GM19452 (cell line): ENCODE measurements around the gene HS3ST3B1.

ENCODE experiments used
- ATAC-seq: cut with Tn5 transposase; IDR thresholded peaks from one replicate; pipeline ENCODE4 v1.9.1; 2021; ENCODE audit not compliant: unreplicated experiment

HS3ST3B1 gene

DNA sequence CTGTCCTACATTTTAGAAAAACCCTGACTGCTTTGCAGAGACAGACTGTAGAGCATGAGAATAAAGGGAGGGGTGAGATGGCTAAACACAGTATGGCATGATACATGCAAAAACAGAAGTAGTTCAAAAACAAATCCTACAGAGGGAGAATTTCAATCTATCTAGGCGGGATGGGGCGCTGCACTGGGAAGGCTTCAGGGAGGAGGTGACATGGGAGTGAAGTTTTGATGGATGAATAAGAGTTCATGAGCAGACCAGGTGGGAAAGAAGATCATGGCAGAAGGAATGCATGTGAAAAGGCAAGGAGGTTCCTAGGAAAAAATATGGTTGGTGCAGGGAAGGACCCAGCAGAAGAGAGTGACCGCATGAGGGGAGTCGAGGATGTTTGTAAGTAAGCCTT, 19.2 kb downstream of the HS3ST3B1 start:
- ATAC-seq, result no peak

DNA sequence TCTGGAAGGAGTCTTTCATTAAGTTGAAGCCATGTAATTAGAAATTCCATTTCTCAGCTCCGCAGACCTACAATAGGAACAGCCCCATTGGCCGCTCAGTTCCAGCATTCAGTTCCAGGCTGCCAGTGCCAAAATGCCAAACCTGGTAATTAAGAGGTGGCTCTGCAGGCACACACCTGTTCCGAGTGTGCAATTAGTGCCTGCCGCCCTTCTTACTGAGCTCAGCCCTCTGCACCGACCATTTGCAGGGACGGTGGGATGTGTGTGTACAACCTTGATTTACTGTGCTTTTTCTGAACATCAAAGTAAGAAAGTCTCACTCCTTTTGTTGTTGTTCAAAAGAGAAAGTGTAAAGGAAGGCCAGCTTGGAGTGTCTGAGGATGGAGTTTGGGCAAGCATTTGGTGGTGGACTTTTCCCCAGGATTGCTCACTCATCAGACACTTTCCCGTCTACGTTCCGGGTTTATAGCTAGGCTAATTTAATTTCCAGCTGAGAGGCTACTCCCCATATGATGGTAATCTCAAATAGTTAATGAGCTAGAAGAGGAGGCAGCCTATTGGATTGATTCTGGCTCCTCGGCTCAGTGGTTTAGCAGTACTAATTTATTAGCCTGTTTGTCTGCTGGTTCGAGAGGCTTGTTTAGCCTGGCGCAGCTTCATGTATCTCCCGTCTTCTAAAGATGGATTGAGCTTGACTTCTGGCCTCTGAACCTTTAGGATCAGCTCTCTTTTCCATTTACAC, 20.0 kb downstream of the HS3ST3B1 start:
- ATAC-seq, result no peak

DNA sequence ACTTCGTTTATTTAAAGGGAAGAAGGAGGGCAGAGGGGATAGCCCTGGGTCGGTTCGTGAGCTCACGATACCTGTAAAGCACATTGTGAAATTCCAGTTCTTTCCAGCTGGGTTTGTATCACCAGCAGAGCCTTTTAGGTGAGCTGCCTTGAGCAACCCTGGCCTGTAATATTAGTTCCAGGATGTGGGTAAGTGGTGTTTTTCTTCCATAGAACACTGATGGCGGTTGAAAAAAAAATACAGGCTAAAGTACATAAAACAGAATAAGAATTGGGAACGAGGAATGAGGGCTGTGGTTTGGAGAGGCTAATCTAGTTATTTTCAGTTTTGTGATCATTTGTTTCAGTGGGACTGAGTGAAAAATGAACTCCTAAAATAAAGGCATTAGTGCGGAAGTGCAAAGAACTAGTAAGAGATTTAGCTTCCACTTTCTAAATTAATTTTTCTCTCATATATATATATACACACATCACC, 20.6 kb downstream of the HS3ST3B1 start:
- ATAC-seq, result no peak

DNA sequence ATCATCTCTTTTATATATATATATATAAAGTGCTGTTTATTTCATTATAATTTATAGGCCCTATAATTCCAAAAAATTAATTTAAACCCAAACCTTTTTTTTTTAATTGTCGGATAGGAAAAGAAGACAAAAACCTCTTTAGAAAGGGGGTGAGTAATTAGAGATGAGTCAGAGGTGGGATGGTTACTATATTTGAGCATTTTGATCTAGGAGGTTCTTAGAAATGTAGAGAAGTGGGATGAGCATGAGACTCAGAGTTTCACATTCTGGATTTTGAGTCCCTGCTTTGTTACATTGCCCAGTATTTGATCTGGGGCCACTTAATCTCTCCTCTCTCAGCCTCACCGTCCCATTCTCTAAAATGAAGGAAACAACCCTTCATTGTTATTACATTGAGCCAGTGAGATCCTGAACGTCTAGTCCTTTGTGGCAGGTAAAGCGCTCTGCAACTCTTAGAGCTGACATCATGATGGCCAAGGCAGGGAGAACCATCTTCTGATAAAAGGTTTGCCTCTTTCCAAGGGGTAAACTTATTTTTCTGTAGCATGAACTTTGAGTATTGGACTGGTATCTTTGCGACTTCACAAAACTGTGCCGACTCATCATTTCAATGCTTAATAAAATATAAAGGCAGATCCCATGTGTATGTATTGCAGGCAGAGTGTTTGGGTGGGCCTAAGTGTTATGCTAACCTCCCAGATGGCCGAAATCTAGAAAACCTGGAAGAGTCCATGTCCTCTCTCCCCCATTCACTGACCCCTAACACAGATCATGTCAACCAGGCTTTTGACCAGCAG, 21.3 kb downstream of the HS3ST3B1 start:
- ATAC-seq, result no peak

DNA sequence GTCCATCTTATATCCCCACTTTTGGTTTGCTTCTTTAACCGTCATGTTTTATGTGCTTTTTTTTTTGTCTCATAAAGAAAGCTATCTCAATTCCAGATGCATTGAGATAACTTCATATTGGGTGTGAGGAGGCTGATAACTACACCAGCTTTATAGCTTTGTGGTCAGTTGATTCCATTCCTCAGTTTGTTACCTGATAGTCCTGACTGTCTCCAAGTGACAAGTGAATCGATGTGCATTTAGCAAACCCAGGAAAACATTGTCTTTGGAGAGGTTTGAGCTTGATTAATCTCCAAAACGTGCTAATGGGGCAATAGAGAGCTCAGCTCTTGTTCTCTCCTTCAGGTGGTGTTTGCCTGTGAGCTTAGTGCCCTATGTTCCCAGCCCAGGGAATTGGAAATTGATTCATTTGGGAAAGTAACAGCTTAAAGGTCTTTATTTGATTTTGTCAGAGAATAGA, 22.7 kb downstream of the HS3ST3B1 start:
- ATAC-seq, result no peak

DNA sequence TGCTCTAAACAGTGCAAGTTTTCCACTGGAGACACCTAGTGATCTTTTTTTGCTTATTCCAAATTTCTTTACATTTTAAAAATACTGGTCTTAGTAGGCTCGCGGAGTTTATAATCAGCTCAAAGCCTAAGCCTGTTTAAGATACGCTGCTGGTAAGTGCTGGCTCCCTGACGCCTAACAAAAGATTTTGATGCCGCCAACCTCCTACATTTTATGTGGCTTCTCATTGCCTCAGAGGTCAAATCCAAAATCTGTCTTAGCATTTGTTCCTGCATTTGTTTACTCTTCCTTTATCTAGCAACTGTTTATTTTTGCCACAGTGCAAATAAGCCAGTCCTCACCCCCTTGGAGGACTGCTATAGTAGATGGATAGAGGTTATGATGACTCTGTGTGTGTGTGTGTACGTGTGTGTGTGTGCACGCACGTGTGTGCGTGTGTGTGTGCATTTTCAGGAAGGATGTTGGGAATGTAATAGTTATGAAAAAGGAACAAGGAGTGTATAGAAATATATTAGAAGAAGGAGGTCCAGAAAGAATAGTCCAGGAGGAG, 24.8 kb downstream of the HS3ST3B1 start:
- ATAC-seq, result no peak

DNA sequence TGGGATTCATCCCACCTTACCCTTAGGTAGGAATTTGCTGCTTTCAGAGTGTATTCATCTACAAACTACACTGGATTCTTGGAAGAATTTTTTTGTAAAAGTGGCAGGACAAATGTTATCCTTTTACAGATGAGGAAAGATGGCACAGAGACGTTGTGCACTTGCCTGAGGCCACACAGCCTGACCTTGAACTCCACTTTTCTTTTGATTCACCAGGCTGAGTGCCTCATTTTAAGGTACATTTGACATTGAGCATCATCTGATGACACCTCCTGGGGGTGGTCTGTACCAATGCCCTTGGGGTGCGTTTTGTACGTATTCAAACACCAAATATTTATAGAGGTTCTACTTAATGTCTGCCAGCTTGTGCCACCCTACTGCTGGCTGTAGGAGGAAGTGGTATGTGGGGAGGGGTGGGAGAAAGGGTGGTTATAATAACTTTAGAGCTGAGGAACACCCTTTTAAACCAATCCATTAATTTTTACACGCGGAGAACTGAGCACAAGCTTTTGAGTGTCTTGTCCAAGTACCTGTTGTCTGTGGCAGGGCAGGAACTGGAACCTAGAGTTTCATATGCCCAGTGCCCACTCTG, 29.1 kb downstream of the HS3ST3B1 start:
- ATAC-seq, result no peak

DNA sequence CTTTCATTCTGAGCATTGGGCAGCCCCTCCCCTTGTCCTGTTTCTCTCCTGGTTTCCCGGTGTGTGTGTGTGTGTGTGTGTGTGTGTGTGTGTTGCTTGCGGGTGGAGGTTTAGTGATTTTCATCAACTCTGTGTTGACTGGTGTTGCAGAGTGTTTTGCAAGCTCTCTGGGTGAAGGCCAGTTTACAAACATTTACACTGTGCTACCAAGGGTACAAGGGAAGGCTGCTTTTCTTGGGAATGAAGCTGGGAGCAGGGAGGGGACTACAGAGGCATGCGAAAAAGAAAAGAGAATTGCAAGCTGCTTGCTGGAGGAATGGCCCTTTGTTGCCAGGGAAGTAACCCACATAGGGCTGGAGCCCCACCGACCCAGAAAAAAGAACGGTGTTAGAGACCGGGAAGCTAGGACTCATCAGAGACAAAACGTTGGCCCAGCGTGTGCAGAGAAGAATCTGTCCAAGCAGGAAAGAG, 29.6 kb downstream of the HS3ST3B1 start:
- no peak for ATAC-seq

DNA sequence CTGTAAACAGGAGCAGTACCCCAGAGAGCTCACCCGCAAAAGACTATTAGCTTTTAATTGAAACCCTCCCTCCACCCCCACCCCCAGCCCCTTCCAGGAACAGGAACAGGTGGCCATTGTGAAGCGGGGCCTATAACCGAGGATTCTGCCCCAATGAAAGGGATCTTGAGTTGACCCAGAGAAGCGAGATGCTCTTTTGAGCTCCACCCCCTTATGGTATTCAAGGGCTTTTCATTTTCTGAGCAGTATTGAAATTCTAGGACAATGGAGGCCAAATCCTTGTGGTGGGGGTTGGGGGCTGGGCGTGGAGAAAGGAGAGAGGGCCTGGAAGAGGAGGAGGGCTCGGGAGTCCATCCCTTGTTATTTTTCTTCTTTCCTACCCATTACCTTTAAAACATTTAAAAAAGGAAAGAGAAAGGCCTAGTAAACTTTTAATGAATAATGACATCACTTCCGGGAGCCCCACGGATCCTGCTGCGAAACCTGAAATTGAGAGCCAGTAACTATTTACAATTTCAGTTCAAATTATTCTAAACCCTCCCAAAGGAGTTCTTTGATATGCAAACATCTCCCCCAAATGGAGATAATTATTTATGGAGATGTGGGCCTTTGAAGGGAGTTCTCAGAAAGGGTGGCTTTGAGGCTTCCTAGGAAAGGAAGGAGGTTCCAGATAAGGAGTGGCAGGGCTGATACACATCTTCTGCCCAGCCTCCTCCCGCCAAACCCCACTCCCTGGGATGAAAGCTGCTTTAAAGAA, 30.5 kb downstream of the HS3ST3B1 start:
- no peak for ATAC-seq

DNA sequence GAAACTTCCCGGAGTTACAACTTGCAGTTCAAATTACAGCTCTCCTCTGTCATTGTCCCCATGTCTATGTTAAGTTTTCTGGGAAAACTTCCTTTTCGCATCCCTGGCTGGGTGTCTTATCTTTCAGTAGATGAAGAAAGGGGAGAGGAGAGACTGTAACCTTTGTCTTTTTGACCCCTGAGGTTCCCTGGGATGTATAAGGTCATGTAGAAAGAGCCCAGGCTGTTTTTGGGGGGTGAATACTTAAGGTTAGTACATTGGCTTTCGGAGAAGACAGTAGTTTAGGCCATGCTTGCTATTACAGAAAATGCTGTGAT, 31.1 kb downstream of the HS3ST3B1 start:
- no peak for ATAC-seq

DNA sequence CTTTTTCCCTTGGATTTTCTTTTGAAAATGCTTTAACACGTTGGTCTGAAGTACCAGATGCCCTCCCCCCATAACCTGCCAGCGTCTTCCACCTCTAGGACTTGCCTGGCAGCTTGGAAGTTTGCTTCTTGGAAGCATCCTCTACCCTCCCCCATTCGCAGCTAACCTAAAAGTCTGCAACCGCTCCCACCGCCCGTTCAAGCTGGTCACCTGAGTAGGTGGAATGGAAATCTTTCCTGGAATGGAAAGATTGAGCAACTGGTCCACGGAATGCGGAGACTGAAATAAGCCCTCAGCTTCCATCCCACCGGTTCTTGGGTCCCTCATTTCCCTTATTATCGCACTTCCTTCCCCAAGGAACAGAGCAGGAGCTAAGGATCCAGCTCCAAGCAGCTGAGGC, 31.4 kb downstream of the HS3ST3B1 start:
- no peak for ATAC-seq

DNA sequence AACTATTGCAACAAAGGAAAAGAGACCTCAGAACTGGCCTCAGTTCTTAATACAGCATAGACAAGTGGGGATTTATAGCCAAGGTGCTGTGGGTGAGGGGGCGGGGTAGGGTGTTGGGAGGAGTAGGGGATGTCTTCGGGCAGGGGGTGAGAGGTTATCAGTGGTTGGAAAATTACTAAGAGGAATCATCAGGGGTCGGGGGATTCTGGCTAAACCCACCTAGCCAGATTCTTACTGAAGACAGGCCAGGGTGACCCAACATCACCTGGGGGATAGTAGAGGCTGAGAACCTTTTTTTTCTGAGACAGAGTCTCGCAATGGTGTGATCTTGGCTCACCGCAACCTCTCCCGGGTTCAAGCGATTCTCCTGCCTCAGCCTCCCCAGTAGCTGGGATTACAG, 32.6 kb downstream of the HS3ST3B1 start:
- no peak for ATAC-seq

DNA sequence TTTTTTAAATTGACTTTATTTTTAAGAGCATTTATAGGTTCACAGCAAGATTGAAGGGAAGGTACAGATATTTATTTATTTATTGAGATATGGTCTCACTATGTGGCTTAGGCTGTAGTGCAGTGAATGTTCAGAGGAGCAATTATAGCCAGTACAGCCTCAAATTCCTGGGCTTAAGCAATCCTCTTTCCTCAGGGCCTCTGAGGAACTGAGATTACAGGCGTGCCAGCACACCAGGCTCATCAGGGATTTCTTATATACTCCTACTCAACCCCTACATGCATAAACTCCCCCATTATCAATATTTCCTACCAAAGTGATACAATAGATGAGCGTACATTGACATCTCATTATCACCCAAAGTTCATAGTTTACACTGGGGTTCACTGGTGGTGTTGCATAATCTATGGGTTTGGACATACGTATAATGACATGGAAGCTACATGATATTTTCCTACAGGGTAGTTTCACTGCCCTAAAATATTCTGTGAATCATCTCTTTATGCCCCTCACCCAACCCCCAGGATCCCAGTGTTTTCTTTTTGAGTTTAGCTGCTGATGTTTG, 33.5 kb downstream of the HS3ST3B1 start:
- ATAC-seq, result no peak

DNA sequence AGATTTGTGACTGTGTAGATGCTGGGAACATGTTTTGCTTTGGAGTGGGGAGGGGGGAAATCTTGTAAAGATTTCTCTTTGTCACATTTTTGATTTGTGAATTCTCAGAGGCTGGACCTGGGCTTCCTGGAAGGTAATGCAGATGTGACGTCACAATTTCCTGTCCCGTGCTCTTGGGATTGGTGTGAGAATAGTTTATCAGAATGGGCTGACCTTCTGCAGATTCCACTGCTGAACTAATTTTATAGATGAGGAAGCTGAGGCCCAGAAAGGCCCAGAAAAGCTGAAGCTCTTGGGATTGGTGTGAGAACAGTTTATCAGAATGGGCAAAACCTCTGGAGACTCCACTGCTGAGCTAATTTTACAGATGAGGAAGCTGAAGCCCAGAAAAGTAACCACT, 34.0 kb downstream of the HS3ST3B1 start:
- no peak for ATAC-seq

DNA sequence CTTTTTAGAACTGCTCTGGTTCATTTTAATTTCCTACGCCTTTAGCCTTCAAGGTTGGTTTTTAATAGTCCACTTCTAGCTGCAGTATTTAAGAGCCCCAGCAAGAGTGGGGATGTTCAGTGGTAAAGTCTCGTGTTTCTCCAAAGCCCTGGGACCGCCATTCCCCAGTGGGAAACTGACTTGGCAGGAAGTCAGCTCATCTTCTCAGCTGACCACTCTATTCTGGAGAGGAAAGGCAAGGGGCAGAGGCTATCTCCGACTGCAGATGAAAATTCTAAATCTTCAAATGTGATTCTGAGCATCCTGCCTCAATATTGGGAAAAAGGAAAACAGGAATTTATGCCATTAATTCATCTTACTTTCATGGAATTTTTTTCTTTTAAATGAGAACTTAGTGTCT, 35.5 kb downstream of the HS3ST3B1 start:
- no peak for ATAC-seq

DNA sequence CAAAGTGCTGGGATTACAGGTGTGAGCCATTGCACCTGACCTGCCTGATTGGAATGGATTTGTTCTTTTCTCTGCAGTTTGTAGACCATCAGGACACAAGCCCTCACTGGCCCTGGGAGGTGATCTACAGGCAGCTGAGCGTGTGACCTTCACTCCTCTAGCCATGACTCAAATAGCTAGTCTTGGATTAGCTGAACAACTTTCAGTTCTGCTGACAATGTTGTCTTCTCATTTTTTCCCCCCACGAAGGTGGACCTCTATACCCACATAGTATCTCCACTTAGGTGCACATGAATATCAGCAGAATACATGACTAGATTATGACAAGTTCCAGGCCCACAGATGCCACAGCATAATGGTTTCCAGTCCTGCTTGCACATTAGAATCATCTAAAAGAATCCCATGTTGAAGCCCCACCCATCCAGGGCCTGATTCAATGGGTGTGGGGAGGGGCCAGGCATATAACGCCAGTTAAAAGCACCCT, 36.8 kb downstream of the HS3ST3B1 start:
- ATAC-seq, result peak; percentile 71

DNA sequence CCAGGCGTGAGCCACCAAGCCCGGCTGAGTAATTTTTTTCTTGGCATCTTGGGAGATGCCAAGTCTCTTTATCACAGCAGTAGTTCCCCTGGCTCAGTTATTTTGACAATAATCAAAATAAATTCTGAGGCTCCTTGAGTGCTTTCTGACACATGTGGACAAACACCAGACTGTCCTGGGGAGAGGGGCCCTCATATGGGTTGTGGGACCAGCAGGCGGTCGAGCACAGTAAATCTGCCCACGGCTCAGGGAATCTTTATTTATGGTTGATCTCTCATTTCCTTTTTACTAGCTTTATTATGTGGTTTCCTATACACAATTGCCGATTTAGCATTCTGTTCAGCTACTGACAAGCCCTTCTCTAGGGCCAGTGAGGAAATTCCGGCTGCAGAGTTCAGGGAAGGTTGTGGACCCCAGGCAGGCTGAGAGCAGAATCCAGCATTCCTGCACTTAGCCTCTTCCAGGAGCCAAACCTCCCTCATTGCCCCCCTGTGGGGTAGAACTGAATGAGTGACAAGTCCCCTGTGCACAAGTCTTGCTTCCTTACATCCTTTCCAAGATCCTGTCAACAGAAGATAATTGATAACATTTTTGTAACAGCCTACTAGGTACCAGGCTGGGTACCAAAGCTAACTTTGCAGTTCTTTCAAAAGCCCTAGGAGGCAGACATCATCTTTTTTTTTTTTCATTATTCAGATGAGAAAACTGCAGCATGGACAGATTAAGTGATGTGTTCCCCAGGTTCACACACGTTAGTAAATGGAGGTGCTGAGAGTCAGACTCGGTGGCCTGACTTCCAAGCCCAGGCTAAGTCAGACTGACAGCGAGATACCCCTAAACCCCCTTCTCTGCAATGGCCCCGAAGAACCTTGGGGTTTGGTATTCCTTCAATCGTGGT, 40.2 kb downstream of the HS3ST3B1 start:
- no peak for ATAC-seq

DNA sequence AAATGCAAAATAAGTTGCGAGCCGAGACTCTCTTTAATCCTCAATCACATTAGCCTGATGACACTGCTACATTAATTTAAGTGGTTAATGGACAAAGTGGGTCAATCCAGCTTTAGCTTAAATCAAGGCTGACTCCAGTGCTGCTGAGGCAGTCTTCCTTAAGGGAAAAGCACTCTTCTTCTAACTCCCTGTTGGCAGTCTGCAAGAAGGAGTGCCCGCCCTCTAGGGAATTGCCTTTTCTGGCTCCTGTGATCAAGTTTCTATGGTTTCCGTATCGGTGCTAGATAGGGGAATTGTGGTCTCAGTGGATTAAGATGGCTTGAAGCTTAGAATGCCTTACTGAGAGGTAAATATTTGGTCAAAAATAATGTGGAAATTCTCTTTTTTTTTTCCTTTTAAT, 41.0 kb downstream of the HS3ST3B1 start:
- ATAC-seq, result no peak

DNA sequence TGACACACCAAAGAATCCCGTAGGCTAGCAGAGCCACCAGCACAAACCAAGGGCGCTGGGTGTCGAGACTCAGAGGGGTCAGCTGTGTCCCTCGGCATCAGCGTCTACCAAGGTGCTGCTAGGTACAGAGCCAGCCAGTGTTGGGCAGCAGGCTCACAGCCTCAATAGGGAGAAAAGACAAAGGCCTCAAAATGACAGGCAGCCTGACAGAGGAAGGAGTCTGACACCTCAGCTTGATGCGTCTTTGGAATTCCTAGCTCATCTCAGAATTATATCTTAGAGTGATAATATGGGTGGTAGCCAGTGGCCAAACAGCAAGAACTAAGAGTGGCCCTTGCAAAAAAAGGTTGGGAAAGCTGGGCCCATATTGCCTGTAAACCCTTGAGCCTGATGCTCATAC, 45.9 kb downstream of the HS3ST3B1 start:
- ATAC-seq, result no peak
